H9 (cell line): Measurements from ENCODE around the gene DSP. TPM values are rescaled to one million over a fixed set of nuclear protein-coding genes. Genes with fewer than 3 reads are reported as not detected.

Experiments used
- DNase-seq: peaks from one replicate; pipeline ENCODE4 v3.0.0-alpha.2; 2017
- H2AFZ ChIP-seq: one replicate; pipeline ENCODE4 v1.6.1; 2013; ENCODE audit warnings: mild to moderate bottlenecking, low read length, control low read depth, moderate library complexity
- H2AK5ac ChIP-seq: 2 replicates; pipeline ENCODE4 v1.6.1; 2013; ENCODE audit warnings: low read length, control low read depth, mixed read lengths; ENCODE audit not compliant: insufficient read length
- H2BK120ac ChIP-seq: one replicate; pipeline ENCODE4 v1.6.1; 2013; ENCODE audit warnings: low read depth, mild to moderate bottlenecking, low read length, control low read depth, inconsistent platforms; ENCODE audit not compliant: poor library complexity, severe bottlenecking
- H2BK12ac ChIP-seq: 2 replicates; pipeline ENCODE4 v1.6.1; 2013; ENCODE audit warnings: low read length, control low read depth, mixed read lengths, low read depth; ENCODE audit not compliant: insufficient read length
- H2BK15ac ChIP-seq: 2 replicates; pipeline ENCODE4 v1.6.1; 2013; ENCODE audit warnings: low read depth, low read length, control low read depth
- H2BK20ac ChIP-seq: one replicate; pipeline ENCODE4 v1.6.1; 2013; ENCODE audit warnings: low read depth, mild to moderate bottlenecking, low read length, control low read depth, inconsistent platforms; ENCODE audit not compliant: poor library complexity, severe bottlenecking
- H2BK5ac ChIP-seq: 2 replicates; pipeline ENCODE4 v1.6.1; 2013; ENCODE audit warnings: low read length, control low read depth, mixed read lengths; ENCODE audit not compliant: insufficient read length
- H3K14ac ChIP-seq: 2 replicates; pipeline ENCODE4 v1.6.1; 2013; ENCODE audit warnings: low read length, control low read depth; ENCODE audit not compliant: insufficient read depth
- H3K18ac ChIP-seq: 2 replicates; pipeline ENCODE4 v1.6.1; 2013; ENCODE audit warnings: low read depth, mild to moderate bottlenecking, mixed read lengths, low read length, control low read depth; ENCODE audit not compliant: insufficient read length
- H3K23ac ChIP-seq: 2 replicates; pipeline ENCODE4 v1.6.1; 2013; ENCODE audit warnings: low read length, control low read depth, mixed read lengths, low read depth; ENCODE audit not compliant: insufficient read length
- H3K23me2 ChIP-seq: 2 replicates; pipeline ENCODE4 v1.6.1; 2013; ENCODE audit warnings: low read depth, mild to moderate bottlenecking, mixed read lengths, low read length, control low read depth; ENCODE audit not compliant: insufficient read length, poor library complexity, severe bottlenecking
- H3K27ac ChIP-seq: 2 replicates; pipeline ENCODE4 v1.5.1; 2013; ENCODE audit warnings: low read length, control low read depth, mixed read lengths, low read depth; ENCODE audit not compliant: insufficient read length
- H3K27me3 ChIP-seq: 2 replicates; pipeline ENCODE4 v1.6.1; 2013; ENCODE audit warnings: low read length, control low read depth, inconsistent platforms; ENCODE audit not compliant: insufficient read depth
- H3K4ac ChIP-seq: 2 replicates; pipeline ENCODE4 v1.6.1; 2013; ENCODE audit warnings: low read depth, mild to moderate bottlenecking, control low read depth, inconsistent platforms, low read length, moderate library complexity
- H3K4me1 ChIP-seq: 2 replicates; pipeline ENCODE4 v1.6.1; 2013; ENCODE audit warnings: low read length, control low read depth, inconsistent platforms; ENCODE audit not compliant: insufficient read depth
- H3K4me2 ChIP-seq: 2 replicates; pipeline ENCODE4 v1.6.1; 2013; ENCODE audit warnings: low read length, control low read depth, mixed read lengths; ENCODE audit not compliant: insufficient read length, insufficient read depth
- H3K56ac ChIP-seq: 2 replicates; pipeline ENCODE4 v1.6.1; 2013; ENCODE audit warnings: low read depth, mild to moderate bottlenecking, mixed read lengths, low read length, control low read depth; ENCODE audit not compliant: insufficient read length
- H3K79me1 ChIP-seq: 2 replicates; pipeline ENCODE4 v1.6.1; 2013; ENCODE audit warnings: low read depth, mild to moderate bottlenecking, moderate library complexity, low read length, control low read depth, inconsistent platforms; ENCODE audit not compliant: insufficient read depth, poor library complexity, severe bottlenecking
- H3K79me2 ChIP-seq: 2 replicates; pipeline ENCODE4 v1.6.1; 2013; ENCODE audit warnings: low read length, control low read depth, inconsistent platforms; ENCODE audit not compliant: insufficient read depth
- H3K9ac ChIP-seq: 2 replicates; pipeline ENCODE4 v1.6.1; 2013; ENCODE audit warnings: low read length, control low read depth, mixed read lengths; ENCODE audit not compliant: insufficient read length; ENCODE audit errors: extremely low read depth
- H3K9me3 ChIP-seq: one replicate; pipeline ENCODE4 v1.6.1; 2013; ENCODE audit warnings: low read depth, low read length, inconsistent platforms; ENCODE audit not compliant: control insufficient read depth
- H3T11ph ChIP-seq: one replicate; pipeline ENCODE4 v1.6.1; 2013; ENCODE audit warnings: mild to moderate bottlenecking, low read length, control low read depth, inconsistent platforms
- H4K20me1 ChIP-seq: one replicate; pipeline ENCODE4 v1.6.1; 2013; ENCODE audit not compliant: control insufficient read depth, insufficient read length, insufficient read depth
- H4K5ac ChIP-seq: 2 replicates; pipeline ENCODE4 v1.6.1; 2013; ENCODE audit warnings: low read depth, mild to moderate bottlenecking, mixed read lengths, low read length, control low read depth; ENCODE audit not compliant: insufficient read length
- H4K8ac ChIP-seq: replicated peaks from 2 replicates; pipeline ENCODE4 v1.6.1; 2013; ENCODE audit warnings: low read length, control low read depth, mixed read lengths, low read depth; ENCODE audit not compliant: insufficient read length
- H4K91ac ChIP-seq: 2 replicates; pipeline ENCODE4 v1.6.1; 2013; ENCODE audit warnings: low read depth, mild to moderate bottlenecking, moderate library complexity, mixed read lengths, low read length, control low read depth; ENCODE audit not compliant: insufficient read length
- H3K27ac Mint-ChIP-seq, 3 experiments: 2 replicates in 2 of 3; 3 replicates in 1 of 3; pipeline ENCODE4 v1.8.0; 2020 to 2021; ENCODE audit warnings: mixed read lengths in 3 of 3, mild to moderate bottlenecking in 1 of 3, moderate library complexity in 1 of 3
- H3K27me3 Mint-ChIP-seq: 2 replicates; pipeline ENCODE4 v1.8.0; 2021; ENCODE audit warnings: low read depth, mild to moderate bottlenecking, moderate library complexity, mixed read lengths
- H3K36me3 Mint-ChIP-seq, 3 experiments: 2 replicates in 2 of 3; 3 replicates in 1 of 3; pipeline ENCODE4 v1.8.0; 2020 to 2021; ENCODE audit warnings: low read depth in 3 of 3, mixed read lengths in 3 of 3; ENCODE audit not compliant: insufficient read depth in 1 of 3
- H3K4me1 Mint-ChIP-seq, 2 experiments: 2 replicates each; pipeline ENCODE4 v1.8.0; 2020; ENCODE audit warnings: mixed read lengths in 2 of 2
- H3K4me3 Mint-ChIP-seq, 2 experiments: 2 replicates in 1 of 2; 3 replicates in 1 of 2; pipeline ENCODE4 v1.8.0; 2020 to 2021; ENCODE audit warnings: mild to moderate bottlenecking in 2 of 2, mixed read lengths in 2 of 2, moderate library complexity in 1 of 2
- H3K9me3 Mint-ChIP-seq, 2 experiments: 2 replicates in 1 of 2; 3 replicates in 1 of 2; pipeline ENCODE4 v1.8.0; 2020; ENCODE audit warnings: mild to moderate bottlenecking in 2 of 2, mixed read lengths in 2 of 2, moderate library complexity in 1 of 2
- CTCF ChIP-seq: fragments of 200-600 bp; sonication (generic); conservative IDR thresholded peaks from 3 replicates; pipeline ENCODE4 v1.8.0; 2021; ENCODE audit warnings: antibody characterized with exemption, mild to moderate bottlenecking
- WGBS: extraction: QIAGEN DNeasy Blood & Tissue Kit; methylation state at CpG from one replicate; pipeline ENCODE4 v1.1.7; 2013; ENCODE audit warnings: missing lambda C conversion rate, low lambda C conversion rate, mixed read lengths; ENCODE audit not compliant: insufficient read length; ENCODE audit errors: extremely low coverage; 5-methylcytosine and 5-hydroxymethylcytosine counted together
- total RNA-seq: library from RNA; stranded (reverse); gene quantifications from 2 replicates; pipeline ENCODE4 v1.2.1, GENCODE V29; 2021

Gene DSP
- total RNA-seq, 1 experiment from 2014 or later = 48.9 TPM

- TF ChIP-seq CTCF = no peak
- no peak overlapping the region for H3K4me2 ChIP-seq
- H4K20me1 ChIP-seq = no peaks in the 10 kb centered on the region
- no peak overlapping the region for H3K23ac ChIP-seq
- H3K18ac ChIP-seq = no peak overlapping the region
- Mint-ChIP-seq H3K4me3 (no peak overlapping the region), H3K36me3 (peaks cover 11 to 33% (median 31%) of the 10 kb centered on the region in 3 experiments; a peak in 6 of 7 replicates), H3K9me3 (no peaks in the 10 kb centered on the region), H3K27me3 (no peaks in the 10 kb centered on the region), H3K27ac (no peak overlapping the region), H3K4me1 (peaks cover 7% of the 10 kb centered on the region in 2 experiments)
- no peak overlapping the region for H3K27ac ChIP-seq
- H2BK15ac ChIP-seq = no peak overlapping the region
- H4K91ac ChIP-seq = no peak overlapping the region
- H2AFZ ChIP-seq = no peak overlapping the region
- H2BK5ac ChIP-seq = no peak overlapping the region
- no peak overlapping the region for H3K4ac ChIP-seq
- no peak overlapping the region for H4K5ac ChIP-seq
- no peak overlapping the region for H3K14ac ChIP-seq
- H4K8ac ChIP-seq = no peak overlapping the region
- H3K79me1 ChIP-seq = no peaks in the 10 kb centered on the region
- no peak overlapping the region for H2BK20ac ChIP-seq
- DNase-seq = no peak
- H2BK120ac ChIP-seq = no peak overlapping the region
- H3T11ph ChIP-seq = no peak overlapping the region
- H3K79me2 ChIP-seq = no peaks in the 10 kb centered on the region
- no peak overlapping the region for H2BK12ac ChIP-seq
- H3K9ac ChIP-seq = no peak overlapping the region
- H2AK5ac ChIP-seq = no peak overlapping the region
- no peaks in the 10 kb centered on the region for H3K4me1 ChIP-seq
- H3K23me2 ChIP-seq = no peaks in the 10 kb centered on the region
- H3K27me3 ChIP-seq = no peaks in the 10 kb centered on the region
- no peaks in the 10 kb centered on the region for H3K9me3 ChIP-seq
- H3K56ac ChIP-seq = no peak overlapping the region
- no CpG with 5 or more reads among the region's 28 CpGs for WGBS
These were observed 43.9 kb downstream of the DSP start for GRCh38 chr6:7585287-7585930.
